Neural cell (in vitro differentiated cells): ENCODE results near the gene ZNF214. TPM values are rescaled to one million over a fixed set of nuclear protein-coding genes. Genes with fewer than 3 reads are reported as not detected.

ENCODE experiments used
- H2AFZ ChIP-seq: fragments of 200-600, 300-800 bp; sonication (generic), shearing (Covaris generic); 2 replicates; pipeline ENCODE4 v1.6.0; 2014; ENCODE audit warnings: low read depth, mild to moderate bottlenecking, antibody characterized with exemption, low read length, moderate library complexity
- H3F3A ChIP-seq: fragments of 200-600 bp; shearing (Covaris generic); 2 replicates; pipeline ENCODE4 v1.6.1; 2016; ENCODE audit warnings: mild to moderate bottlenecking, moderate library complexity, mixed read lengths, antibody characterized with exemption, low read length; ENCODE audit not compliant: insufficient read depth, poor library complexity, severe bottlenecking
- H3K27ac ChIP-seq: fragments of 200-600, 300-800 bp; sonication (generic), shearing (Covaris generic); 2 replicates; pipeline ENCODE4 v1.5.1; 2014; ENCODE audit warnings: mild to moderate bottlenecking, low read length, moderate library complexity
- H3K27me3 ChIP-seq: fragments of 300-800, 200-600 bp; sonication (generic), shearing (Covaris generic); 2 replicates; pipeline ENCODE4 v1.6.0; 2014; ENCODE audit warnings: mild to moderate bottlenecking, low read depth, low read length, moderate library complexity; ENCODE audit not compliant: insufficient read depth
- H3K36me3 ChIP-seq: fragments of 300-800, 200-600 bp; sonication (generic), shearing (Covaris generic); 2 replicates; pipeline ENCODE4 v1.5.1; 2014; ENCODE audit warnings: mild to moderate bottlenecking, antibody characterized with exemption, low read length, moderate library complexity; ENCODE audit not compliant: insufficient read depth
- H3K4me2 ChIP-seq: fragments of 300-800, 200-600 bp; sonication (generic), shearing (Covaris generic); 2 replicates; pipeline ENCODE4 v1.6.0; 2014; ENCODE audit warnings: mild to moderate bottlenecking, low read length
- H3K4me3 ChIP-seq: fragments of 300-800, 200-600 bp; sonication (generic), shearing (Covaris generic); 2 replicates; pipeline ENCODE4 v1.5.1; 2014; ENCODE audit warnings: mild to moderate bottlenecking, low read length, moderate library complexity
- H3K79me2 ChIP-seq: fragments of 200-600 bp; shearing (Covaris generic); replicated peaks from 2 replicates; pipeline ENCODE4 v1.6.0; 2014; ENCODE audit warnings: mild to moderate bottlenecking, low read length, moderate library complexity; ENCODE audit not compliant: insufficient read depth
- H3K9ac ChIP-seq: fragments of 300-800, 200-600 bp; sonication (generic), shearing (Covaris generic); 2 replicates; pipeline ENCODE4 v1.6.1; 2016; ENCODE audit warnings: mild to moderate bottlenecking, low read length, mixed read lengths
- H3K9me2 ChIP-seq: fragments of 200-600 bp; shearing (Covaris generic); 2 replicates; pipeline ENCODE4 v1.6.1; 2016; ENCODE audit warnings: mild to moderate bottlenecking, low read length, mixed read lengths; ENCODE audit not compliant: insufficient read depth
- H3K9me3 ChIP-seq: fragments of 200-600, 300-800 bp; sonication (generic), shearing (Covaris generic); 2 replicates; pipeline ENCODE4 v1.6.1; 2016; ENCODE audit warnings: mild to moderate bottlenecking, mixed run types, low read length, moderate library complexity, mixed read lengths
- H4K20me1 ChIP-seq: fragments of 200-600 bp; shearing (Covaris generic); 2 replicates; pipeline ENCODE4 v1.6.1; 2016; ENCODE audit warnings: mild to moderate bottlenecking, mixed run types; ENCODE audit not compliant: insufficient read depth
- EP300 ChIP-seq: fragments of 450-650 bp; conservative IDR thresholded peaks from 2 replicates; pipeline ENCODE4 v1.6.1; 2014; ENCODE audit warnings: antibody characterized with exemption, mild to moderate bottlenecking, moderate library complexity; ENCODE audit not compliant: poor library complexity, severe bottlenecking
- EZH2 ChIP-seq: fragments of 200-600, 300-800 bp; shearing (Covaris generic), sonication (generic); IDR thresholded peaks from 2 replicates; pipeline ENCODE4 v1.6.1; 2014; ENCODE audit warnings: antibody characterized with exemption, low read length, borderline replicate concordance, mild to moderate bottlenecking; ENCODE audit not compliant: insufficient read depth, poor library complexity, severe bottlenecking
- MXI1 ChIP-seq: fragments of 450-650 bp; conservative IDR thresholded peaks from 2 replicates; pipeline ENCODE4 v1.6.1; 2014; ENCODE audit warnings: antibody characterized with exemption, mild to moderate bottlenecking; ENCODE audit not compliant: poor library complexity, severe bottlenecking
- POLR2AphosphoS5 ChIP-seq: IDR thresholded peaks from 2 replicates; pipeline ENCODE4 v1.6.1; 2012
- RAD21 ChIP-seq: fragments of 450-650 bp; conservative IDR thresholded peaks from 2 replicates; pipeline ENCODE4 v1.6.1; 2014; ENCODE audit warnings: antibody characterized with exemption, mild to moderate bottlenecking, moderate library complexity
- SMC3 ChIP-seq: fragments of 450-650 bp; conservative IDR thresholded peaks from 2 replicates; pipeline ENCODE4 v1.6.1; 2014; ENCODE audit warnings: antibody characterized with exemption, mild to moderate bottlenecking, moderate library complexity; ENCODE audit not compliant: poor library complexity
- TAF1 ChIP-seq: IDR thresholded peaks from 2 replicates; pipeline ENCODE4 v1.6.1; 2012; ENCODE audit warnings: low read depth
- polyA minus RNA-seq: library from RNA; depleted of rRNA, polyadenylated mRNA; stranded (reverse); fragments of >200 nt; gene quantifications from 2 replicates; pipeline ENCODE4 v1.2.3, GENCODE V29; 2014
- polyA plus RNA-seq: library from polyadenylated mRNA; depleted of rRNA; stranded (reverse); fragments of >200 nt; gene quantifications from 2 replicates; pipeline ENCODE4 v1.2.3, GENCODE V29; 2014
- TF ChIP-seq, protein P1 (sequence below): IDR thresholded peaks from 2 replicates; pipeline ENCODE4 v1.6.1; 2012; ENCODE audit warnings: borderline replicate concordance
- TF ChIP-seq, protein P2 (sequence below): fragments of 450-650 bp; IDR thresholded peaks from 2 replicates; pipeline ENCODE4 v1.5.1; 2014; ENCODE audit warnings: antibody characterized with exemption, mild to moderate bottlenecking, moderate library complexity; ENCODE audit not compliant: poor library complexity, severe bottlenecking

The ZNF214 gene
- polyA plus RNA-seq (6.9 and 7.6 TPM in 2 replicates), polyA minus RNA-seq (21.6 and 24.3 TPM in 2 replicates)

DNA sequence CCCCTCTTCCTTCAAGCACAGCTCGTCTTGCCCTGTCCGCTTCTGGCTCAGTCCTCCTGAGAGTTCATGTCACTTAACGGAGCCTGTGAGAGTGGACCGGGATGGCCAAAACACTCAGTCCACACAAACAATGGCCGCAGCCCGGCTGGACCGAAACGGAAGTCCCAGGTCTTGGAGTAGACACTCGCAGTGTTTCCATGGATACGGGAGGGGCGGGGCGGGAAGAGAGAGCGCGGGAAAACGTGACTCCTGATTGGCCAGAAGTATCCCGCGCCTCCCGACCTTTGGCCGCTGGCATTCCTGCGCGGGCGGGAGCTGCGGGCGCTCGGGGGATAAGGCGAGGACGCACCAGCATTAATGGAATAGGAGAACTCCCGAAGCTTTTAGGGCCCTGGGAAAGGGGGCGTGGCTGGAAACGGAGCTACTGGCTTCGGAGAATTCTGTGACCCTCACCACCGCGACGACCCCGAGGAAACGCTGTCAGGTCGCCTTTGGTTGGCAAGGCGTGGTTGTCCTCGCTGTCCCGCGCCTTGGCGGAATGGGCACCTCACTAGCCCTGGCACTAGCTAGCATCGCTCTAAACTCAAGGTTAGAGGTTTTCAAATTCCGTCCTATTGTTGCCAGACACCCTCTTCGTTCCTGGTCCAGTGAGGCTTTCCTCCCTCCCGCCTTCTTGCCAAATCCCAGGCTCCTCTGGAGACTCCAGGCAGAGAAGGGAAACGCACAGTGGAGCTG lies at the start of gene ZNF214, which contains the start of gene NLRP14:
ZNF214 (minus strand) TSS at position 164 of the 735 bp plus-strand sequence. CDS start 17,511 bp downstream, outside the sequence.
NLRP14 (plus strand) TSS at position 297 of the 735 bp plus-strand sequence. CDS start 18,108 bp downstream, outside the sequence.
- no peaks in the 10 kb centered on the region for H3K36me3 ChIP-seq
- H3F3A ChIP-seq = no peaks in the 10 kb centered on the region
- no peaks in the 10 kb centered on the region for H3K9me2 ChIP-seq
- peak within 1 kb of the TSS; percentile 79 for H3K27ac ChIP-seq
- peak; percentile 9 for TF ChIP-seq EP300
- peak; percentile 40 for TF ChIP-seq MXI1
- TF ChIP-seq POLR2AphosphoS5 = peak; percentile 67
- TF ChIP-seq, protein P1, sequence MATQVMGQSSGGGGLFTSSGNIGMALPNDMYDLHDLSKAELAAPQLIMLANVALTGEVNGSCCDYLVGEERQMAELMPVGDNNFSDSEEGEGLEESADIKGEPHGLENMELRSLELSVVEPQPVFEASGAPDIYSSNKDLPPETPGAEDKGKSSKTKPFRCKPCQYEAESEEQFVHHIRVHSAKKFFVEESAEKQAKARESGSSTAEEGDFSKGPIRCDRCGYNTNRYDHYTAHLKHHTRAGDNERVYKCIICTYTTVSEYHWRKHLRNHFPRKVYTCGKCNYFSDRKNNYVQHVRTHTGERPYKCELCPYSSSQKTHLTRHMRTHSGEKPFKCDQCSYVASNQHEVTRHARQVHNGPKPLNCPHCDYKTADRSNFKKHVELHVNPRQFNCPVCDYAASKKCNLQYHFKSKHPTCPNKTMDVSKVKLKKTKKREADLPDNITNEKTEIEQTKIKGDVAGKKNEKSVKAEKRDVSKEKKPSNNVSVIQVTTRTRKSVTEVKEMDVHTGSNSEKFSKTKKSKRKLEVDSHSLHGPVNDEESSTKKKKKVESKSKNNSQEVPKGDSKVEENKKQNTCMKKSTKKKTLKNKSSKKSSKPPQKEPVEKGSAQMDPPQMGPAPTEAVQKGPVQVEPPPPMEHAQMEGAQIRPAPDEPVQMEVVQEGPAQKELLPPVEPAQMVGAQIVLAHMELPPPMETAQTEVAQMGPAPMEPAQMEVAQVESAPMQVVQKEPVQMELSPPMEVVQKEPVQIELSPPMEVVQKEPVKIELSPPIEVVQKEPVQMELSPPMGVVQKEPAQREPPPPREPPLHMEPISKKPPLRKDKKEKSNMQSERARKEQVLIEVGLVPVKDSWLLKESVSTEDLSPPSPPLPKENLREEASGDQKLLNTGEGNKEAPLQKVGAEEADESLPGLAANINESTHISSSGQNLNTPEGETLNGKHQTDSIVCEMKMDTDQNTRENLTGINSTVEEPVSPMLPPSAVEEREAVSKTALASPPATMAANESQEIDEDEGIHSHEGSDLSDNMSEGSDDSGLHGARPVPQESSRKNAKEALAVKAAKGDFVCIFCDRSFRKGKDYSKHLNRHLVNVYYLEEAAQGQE = no peak
- peak within 1 kb of the TSS; percentile 66 for H2AFZ ChIP-seq
- peak within 1 kb of the TSS; percentile 62 for H3K4me2 ChIP-seq
- H3K4me3 ChIP-seq = peak within 1 kb of the TSS; percentile 76
- no peaks in the 10 kb centered on the region for H3K27me3 ChIP-seq
- no peaks in the 10 kb centered on the region for H3K9me3 ChIP-seq
- H3K9ac ChIP-seq = peak within 1 kb of the TSS; percentile 73
- no peaks in the 10 kb centered on the region for H4K20me1 ChIP-seq
- peaks cover 4% of the 10 kb centered on the region for H3K79me2 ChIP-seq

DNA sequence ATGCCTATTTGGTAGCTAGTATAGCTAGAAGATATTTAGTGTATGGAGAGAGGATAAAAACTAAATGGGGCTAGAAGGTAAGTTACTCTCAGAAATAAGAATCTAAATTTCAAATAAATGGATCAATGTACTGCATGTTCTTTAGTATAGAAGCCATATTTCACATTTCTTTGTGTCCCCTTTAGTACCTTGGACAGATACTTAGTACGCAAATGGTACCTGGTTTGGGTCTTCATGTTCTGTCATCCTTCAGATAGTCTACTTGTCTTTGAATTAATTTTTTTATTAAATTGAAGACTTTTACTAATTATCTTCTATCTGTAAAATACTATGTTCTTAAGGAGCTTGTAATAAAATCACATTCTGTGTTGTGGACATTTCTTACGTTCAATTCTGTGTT lies 42.4 kb upstream of the ZNF214 start:
- H3K4me3 ChIP-seq = no peak overlapping the region
- H3K36me3 ChIP-seq = no peaks in the 10 kb centered on the region
- no peak overlapping the region for H3K9ac ChIP-seq
- no peaks in the 10 kb centered on the region for H3K79me2 ChIP-seq
- TF ChIP-seq, protein P2, sequence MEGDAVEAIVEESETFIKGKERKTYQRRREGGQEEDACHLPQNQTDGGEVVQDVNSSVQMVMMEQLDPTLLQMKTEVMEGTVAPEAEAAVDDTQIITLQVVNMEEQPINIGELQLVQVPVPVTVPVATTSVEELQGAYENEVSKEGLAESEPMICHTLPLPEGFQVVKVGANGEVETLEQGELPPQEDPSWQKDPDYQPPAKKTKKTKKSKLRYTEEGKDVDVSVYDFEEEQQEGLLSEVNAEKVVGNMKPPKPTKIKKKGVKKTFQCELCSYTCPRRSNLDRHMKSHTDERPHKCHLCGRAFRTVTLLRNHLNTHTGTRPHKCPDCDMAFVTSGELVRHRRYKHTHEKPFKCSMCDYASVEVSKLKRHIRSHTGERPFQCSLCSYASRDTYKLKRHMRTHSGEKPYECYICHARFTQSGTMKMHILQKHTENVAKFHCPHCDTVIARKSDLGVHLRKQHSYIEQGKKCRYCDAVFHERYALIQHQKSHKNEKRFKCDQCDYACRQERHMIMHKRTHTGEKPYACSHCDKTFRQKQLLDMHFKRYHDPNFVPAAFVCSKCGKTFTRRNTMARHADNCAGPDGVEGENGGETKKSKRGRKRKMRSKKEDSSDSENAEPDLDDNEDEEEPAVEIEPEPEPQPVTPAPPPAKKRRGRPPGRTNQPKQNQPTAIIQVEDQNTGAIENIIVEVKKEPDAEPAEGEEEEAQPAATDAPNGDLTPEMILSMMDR = no peak
- TF ChIP-seq TAF1 (no peak), RAD21 (no peak), MXI1 (no peak), EP300 (no peak), EZH2 (no peak), POLR2AphosphoS5 (no peak), SMC3 (no peak)
- TF ChIP-seq, protein P1 = no peak
- H3F3A ChIP-seq = no peaks in the 10 kb centered on the region
- H3K9me2 ChIP-seq = no peaks in the 10 kb centered on the region
- no peaks in the 10 kb centered on the region for H3K9me3 ChIP-seq
- no peak overlapping the region for H3K27ac ChIP-seq
- no peaks in the 10 kb centered on the region for H3K27me3 ChIP-seq
- no peak overlapping the region for H3K4me2 ChIP-seq
- H4K20me1 ChIP-seq = no peaks in the 10 kb centered on the region
- H2AFZ ChIP-seq = no peak overlapping the region
